Measurements from ENCODE around the gene RCOR3.
A peak's percentile ranks its signal among the peaks of the same experiment; 100 is the strongest.
"Not testable (repeated sequence)": the region's sequence is repeated elsewhere in the genome, so short reads cannot be mapped to it uniquely, and the experiment has no call there.

Gene RCOR3

DNA sequence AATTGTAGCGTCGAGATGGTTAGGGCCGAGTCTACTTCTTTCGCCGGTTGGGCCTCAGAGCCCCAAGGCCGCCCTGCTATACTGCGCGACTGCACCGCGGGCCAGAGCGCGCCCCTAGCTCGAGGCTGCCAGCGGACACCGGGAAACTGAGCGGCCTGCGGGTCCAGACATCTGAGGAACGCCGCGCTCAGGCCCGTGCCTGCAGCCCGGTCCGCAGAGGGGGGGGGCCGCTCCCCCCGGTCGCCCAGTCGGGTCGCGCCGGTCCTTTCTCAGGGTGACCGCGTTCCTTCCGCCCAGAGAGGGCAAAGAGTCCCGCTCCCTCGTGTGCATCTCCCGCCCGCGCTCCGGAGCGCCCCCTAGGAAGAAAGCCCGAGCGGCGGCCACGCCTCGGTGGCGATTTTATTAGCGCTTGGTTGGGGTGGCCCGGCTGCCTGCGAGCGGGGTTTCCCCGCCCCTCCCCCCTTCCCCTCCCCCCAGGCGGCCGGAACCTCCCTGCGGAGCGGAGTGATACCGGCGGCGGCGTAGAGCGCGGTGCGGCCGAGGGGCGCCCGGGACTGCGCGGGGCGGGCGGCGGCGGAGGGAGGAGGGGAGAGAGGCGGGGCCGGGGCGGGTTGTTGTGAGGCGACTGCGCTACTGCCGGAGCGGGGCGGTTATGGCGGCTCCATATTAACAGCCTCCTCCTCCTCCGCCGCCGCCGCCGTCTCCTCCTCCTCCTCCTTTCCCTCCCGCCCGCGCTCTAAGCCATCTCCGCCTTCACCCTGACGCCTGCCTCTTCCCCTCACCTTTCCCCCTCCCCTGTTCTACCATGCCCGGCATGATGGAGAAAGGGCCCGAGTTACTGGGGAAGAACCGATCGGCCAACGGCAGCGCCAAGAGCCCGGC lies at the start of gene RCOR3:
Gene RCOR3 (plus strand): TSS at position 611 of the 882 bp plus-strand sequence. CDS start 195 bp downstream, at position 806.
- DNase-seq (ENCODE audit: low spot score), result peak; percentile 92

DNA sequence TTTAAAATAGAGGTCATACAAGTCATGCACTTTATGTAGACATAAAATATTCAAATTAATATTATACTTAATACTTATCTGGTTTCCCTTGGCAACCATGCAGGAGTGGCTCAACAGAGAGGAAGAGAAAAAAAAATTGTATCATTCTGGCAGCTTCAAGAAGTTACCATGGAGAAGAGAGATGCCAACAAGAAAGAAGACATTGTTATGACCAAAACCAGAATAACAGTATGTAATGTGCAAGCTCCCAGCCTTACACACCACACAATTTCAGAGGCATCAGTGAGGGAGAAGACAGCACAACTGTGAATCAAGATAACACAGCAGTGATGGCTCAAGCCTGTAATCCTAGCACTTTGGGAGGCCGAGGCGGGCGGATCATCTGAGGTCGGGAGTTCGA lies 49.1 kb upstream of the RCOR3 start:
- DNase-seq (ENCODE audit: low spot score), result no peak

DNA sequence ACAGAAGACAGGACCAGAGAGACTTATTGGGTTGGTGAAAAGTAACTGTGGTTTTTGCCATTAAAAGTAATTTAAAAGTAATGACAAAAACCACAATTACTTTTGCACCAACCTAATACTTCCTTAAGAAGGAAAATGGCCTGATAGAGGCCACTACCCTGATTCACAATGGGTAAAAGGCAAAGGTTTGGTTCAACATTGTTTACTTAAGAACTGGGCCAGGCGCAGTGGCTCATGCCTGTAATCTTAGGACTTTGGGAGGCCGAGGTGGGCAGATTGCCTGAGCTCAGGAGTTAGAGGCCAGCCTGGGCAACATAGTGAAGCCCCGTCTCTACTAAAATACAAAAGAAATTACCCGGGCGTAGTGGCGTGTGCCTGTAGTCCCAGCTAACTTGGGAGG lies 48.2 kb upstream of the RCOR3 start:
- no peak for DNase-seq (ENCODE audit: low spot score)

DNA sequence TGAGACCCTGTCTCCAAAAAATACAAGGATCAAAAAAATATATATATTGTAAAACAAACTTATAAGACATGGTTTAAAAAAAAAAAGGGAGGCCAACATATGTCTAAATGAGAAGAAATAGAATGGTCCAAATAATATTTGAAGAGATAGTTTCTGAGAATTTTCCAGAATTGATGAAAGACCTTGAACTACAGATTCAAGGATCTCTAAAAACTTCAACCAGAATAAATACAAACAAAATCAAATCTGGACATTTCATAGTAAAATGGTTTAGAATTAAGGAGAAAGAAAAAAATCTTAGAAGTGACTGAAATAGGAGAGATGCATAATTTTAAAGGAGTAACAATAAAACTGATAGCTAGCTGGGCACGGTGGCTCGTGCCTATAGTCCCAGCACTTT lies 45.5 kb upstream of the RCOR3 start:
- DNase-seq (ENCODE audit: low spot score), result no peak

DNA sequence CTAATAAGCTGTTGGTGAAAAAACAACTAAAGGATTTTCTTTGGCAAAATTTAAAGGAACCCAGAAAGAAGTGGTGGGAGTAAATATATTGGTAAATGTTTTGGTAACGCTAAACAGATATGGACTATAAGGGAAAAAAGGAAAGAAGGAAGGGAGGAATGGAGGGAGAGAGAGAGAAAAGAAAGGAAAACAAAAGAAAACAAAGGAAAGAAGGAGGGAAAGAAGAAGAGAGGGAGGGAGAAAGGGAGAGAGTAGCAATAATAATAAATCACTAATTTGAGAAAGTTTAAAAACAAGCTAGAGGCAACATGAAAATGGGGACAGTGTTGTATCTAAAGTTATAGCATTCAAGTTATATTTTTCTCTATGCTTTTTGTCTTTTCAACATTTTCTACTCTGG lies 43.6 kb upstream of the RCOR3 start:
- no peak for DNase-seq (ENCODE audit: low spot score)

DNA sequence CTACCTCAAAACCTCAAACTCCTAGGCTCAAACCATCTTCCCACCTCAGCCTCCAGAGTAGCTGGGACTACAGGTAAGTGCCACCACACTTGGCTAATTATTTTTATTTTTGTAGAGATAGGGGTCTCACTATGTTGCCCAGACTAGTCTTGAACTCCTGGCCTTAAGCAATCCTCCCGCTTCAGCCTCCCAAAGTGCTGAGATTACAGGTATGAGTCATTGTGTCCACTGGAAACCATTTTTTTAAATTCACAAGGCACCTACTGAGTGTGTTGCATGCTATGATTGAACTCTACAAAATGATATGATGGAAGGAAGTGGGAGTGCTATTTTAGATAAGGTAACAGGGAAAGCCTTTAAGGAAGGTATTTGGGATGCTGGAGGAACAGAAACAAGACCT lies 41.8 kb upstream of the RCOR3 start:
- DNase-seq (ENCODE audit: low spot score), result no peak

DNA sequence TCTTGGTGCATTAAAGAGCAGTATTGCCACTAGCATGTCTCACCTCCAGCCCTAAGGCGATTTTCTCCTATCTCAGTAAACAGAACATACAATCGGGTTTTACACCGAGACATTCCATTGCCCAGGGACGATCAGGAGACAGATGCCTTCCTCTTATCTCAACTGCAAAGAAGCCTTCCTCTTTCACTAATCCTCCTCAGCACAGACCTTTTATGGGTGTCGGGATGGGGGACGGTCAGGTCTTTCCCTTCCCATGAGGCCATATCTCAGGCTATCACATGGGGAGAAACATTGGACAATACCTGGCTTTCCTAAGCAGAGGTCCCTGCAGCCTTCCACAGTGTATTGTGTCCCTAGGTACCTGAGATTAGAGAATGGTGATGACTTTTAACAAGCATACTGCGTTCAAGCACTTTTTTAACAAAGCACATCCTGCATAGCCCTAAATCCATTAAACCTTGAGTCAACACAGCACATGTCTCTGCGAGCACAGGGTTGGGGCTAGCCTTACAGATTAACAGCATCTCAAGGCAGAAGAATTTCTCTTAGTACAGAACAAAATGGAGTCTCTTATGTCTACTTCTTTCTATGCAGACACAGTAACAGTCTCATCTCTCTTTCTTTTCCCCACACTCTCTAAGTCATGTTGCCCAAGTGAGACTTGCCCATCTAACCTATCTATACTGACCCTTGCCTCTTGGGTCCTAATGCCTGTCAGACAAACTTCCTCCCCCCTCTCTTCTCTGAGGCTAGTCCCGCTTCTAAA lies 36.5 kb upstream of the RCOR3 start:
- not testable (repeated sequence) for DNase-seq (ENCODE audit: low spot score)

DNA sequence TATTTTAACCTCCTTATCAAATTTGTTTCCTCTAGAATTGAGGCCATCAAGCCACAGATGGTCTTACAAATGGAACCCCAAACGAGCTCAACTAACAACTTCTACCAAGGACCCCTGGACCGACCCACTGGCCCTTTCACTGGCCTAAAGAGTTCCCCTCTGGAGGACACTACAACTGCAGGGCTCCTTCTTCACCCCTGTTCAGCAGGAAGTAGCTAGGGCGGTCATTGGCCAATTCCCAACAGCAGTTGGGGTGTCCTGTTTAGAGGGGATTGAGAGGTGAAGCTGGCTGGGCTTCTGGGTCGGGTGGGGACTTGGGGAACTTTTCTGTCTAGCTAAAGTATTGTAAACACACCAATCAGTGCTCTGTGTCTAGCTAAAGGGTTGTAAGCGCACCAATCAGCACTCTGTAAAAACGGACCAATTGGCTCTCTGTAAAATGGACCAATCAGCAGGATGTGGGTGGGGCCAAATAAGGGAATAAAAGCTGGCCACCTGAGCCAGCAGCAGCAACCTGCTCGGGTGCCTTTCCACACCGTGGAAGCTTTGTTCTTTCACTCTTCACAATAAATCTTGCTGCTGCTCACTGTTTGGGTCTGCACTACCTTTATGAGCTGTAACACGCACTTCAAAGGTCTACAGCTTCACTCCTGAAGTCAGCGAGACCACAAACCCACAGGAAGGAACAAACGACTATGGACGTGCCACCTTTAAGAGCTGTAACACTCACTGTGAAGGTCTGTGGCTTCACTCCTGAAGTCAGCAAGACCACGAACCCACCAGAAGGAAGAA lies 30.4 kb upstream of the RCOR3 start:
- not testable (repeated sequence) for DNase-seq (ENCODE audit: low spot score)

DNA sequence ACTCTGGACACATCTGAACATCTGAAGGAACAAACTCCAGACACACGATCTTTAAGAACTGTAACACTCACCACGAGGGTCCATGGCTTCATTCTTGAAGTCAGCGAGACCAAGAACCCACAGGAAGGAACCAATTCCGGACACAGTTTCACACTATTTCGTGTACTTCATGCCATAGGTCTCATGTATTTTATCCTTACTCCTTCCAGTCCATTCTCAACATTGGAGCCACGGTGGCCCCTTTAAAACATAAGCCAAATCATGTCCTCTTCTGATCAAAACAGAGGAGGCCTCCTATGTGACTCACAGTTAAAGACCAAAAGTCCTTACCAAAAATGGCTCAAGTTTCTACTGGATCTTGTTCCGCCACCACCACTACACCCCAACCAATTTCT lies 29.8 kb upstream of the RCOR3 start:
- DNase-seq (ENCODE audit: low spot score), result no peak

DNA sequence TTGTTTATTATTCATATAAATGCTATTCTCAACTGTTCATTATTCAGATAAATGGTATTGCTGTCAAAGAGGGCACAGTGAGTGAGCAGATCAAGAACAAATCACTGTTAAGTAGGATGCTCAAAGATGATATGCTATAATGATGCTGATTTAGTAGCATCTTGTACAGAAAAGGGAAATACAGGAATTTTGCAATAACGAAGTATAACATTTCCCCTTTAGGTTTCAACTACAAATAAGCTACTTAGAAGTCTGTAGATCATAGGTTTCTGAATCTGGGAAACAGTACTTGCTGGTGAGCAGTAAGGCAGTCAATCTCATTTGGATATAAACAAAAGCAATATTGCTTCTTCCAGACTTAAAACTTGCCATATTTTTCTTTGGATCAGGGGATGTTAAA lies 27.3 kb upstream of the RCOR3 start:
- DNase-seq (ENCODE audit: low spot score), result no peak

DNA sequence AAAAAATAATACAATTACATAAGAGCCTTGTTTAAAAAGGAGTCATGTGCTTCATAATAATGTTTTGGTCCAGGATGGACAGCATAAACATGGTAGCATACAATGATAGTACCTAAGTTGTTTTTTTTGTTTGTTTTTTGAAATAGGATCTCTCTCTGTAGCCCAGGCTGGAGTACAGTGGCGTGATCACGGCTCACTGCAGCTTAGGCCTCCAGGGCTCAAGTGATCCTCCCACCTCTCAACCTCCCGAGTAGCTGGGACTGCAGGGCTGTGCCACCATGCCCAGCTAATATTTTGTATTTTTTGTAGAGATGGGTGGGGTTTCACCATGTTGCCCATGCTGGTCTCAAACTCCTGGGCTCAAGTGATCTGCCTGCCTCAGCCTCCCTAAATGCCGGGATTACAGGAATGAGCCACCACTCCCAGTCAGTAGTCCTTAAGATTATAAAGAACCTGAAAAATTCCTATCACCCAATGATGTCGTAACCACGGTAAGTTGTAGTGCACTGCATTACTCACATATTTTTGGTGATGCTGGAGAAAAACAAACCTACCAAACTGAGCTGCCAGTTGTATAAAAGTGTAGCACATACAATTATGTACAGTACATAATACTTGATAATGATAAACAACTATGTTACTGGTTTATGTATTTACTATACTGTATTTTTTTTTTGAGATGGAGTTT lies 22.4 kb upstream of the RCOR3 start:
- DNase-seq (ENCODE audit: low spot score), result no peak

DNA sequence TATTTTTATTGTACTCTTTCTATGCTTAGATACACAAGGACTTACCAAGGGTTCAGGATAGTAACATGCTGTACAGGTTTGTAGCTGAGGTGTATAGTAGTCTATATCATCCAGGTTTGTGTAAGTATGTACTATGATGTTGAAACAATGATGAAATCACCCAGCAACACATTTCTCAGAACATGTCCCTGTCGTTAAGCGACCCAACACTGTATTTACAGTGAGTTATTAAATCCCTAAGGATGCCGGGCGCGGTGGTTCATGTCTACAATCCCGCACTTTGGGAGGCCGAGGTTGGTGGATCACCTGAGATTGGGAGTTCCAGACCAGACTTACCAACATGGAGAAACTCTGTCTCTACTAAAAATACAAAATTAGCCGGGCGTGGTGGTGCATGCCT lies 21.6 kb upstream of the RCOR3 start:
- no peak for DNase-seq (ENCODE audit: low spot score)

DNA sequence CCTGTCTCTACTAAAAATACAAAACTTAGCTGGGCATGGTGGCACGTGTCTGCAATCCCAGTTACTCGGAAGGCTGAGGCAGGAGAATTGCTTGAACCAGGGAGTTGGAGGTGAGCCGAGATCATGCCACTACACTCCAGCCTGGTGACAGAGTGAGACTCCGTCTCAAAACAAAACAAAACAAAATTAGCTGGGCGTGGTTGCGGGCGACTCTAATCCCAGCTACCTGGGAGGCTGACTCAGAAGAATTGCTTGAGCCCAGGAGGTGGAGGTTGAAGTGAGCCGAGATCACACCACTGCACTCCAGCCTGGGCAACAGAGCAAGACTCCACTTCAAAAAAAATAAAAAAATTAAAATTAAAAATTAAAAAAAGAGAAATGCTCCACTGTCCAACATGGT lies 18.6 kb upstream of the RCOR3 start:
- DNase-seq (ENCODE audit: low spot score), result not testable (repeated sequence)

DNA sequence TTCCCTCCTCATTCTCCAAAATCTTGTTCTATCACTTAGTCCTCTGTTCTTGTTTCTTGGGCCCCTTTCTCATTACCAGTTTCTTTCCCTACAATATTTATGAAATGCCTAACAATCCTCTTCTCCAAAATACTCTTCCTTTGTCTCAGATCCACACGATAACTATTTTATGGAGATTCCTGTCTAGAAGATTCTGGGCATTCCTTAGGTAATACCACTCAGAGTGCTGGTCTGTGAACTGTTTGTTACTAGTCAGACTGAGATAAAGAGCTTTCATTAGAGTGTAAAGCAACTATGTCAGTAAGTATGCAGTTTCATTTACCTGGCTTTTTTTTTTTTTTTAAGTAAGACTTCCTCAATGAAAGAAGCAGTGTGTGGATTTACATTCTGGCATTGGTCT lies 18.1 kb upstream of the RCOR3 start:
- no peak for DNase-seq (ENCODE audit: low spot score)

DNA sequence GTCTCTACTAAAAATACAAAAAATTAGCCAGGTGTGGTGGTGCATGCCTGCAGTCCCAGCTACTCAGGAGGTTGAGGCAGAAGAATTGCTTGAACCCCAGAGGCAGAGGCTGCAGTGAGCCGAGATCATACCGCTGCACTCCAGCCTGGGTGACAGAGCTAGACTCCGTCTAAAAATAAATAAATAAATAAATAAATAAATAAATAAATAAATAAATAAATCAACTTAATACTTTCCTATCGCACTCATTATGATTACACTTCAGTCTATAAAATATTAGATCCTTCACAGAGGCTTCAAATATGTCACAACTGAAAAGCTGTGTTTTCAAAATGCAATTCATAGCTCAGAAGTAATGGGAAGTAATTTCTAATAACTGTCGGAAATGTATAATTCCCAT lies 15.5 kb upstream of the RCOR3 start:
- DNase-seq (ENCODE audit: low spot score), result not testable (repeated sequence)

DNA sequence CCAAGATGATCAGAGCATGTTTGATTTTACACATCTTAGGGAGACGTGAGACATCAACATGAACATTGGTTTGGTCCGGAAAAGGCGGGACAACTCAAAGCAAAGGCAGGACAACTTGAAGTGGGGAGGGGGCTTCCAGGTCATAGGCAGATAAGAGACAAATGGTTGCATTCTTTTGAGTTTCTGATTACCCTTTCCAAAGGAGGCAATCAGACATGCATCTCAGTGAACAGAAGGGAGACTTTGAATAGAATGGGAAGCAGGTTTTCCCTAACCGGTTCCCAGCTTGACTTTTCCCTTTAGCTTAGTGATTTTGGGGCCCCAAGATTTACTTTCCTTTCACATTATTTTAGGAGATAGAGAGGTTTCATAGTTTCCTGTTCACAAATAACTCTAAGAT lies 12.6 kb upstream of the RCOR3 start:
- DNase-seq (ENCODE audit: low spot score), result not testable (repeated sequence)

DNA sequence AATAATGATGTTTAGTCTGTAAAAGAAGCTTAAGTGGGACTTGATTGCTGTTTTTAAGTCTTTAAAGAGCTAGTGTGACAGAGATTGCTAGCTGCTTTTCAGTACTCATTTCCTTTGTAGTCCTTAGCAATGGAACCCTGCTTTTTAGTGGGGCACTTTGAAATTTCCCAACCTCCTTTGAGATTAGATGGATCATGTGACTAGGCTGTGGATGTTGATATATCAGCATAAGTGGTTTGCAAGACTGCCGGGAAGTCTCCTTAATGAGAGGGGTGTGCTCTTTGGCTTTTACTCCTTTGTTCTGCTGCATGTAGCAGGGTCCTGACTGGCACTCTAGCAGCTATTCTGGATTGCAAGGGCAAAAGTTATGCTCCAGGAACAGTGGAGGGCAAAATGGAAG lies 11.2 kb upstream of the RCOR3 start:
- DNase-seq (ENCODE audit: low spot score), result no peak

DNA sequence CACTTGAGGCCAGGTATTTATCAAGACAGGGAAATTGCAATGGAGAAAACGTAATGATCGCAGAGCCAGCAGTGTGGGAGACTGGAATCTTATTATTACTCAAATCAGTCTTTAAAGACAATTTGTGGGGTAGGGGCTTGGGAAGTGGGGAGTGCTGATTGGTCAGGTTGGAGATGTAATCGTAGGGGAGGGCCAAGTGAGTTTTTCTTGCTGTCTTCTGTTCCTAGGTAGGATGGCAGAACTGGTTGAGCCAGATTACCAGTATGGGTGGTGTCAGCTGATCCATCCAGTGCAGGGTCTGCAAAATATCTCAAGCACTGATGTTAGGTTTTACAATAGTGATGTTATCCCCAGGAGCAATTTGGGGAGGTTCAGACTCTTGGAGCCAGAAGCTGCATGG lies 9.6 kb upstream of the RCOR3 start:
- DNase-seq (ENCODE audit: low spot score), result not testable (repeated sequence)

DNA sequence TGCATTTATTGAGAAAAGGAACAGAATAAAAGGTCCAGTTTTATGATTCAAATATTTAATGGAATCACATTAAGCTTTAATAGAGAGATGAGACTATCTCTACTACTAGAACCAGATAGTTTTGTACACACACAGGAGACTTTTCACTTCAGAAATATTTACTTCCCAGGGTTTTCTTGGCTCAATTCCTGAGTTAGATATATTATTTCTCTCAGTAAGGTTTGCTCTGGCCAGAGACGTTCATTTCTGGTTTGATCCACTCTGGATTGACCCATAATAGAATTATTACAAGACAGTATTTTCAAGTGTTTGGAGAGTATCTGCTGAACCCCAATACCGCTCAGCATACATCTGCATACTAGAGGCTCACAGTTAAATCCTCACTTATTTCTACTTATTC lies 1.3 kb upstream of the RCOR3 start:
- DNase-seq (ENCODE audit: low spot score), result no peak

DNA sequence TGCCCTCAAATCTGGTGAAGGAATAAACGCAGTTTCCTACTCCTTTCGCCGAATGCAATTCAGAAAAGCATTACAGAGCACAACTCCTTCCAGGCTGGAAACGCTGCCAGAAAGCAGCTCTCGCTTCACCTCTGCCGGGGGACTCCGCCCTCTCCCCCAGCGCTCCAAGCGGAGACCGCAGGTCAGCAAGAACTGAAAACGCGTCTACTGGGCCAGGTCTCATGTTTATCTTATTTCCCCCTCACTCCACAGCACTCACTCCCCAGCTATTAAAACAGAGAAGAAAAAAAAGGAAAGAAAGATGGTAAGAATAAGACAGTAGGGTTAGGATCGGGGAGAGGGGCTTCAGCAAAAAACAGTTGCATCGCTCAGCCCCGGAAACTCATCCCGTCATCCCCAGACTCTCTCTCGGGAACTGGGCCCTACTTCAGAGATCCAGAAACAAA lies 833 bp upstream of the RCOR3 start:
- peak; percentile 53 for DNase-seq (ENCODE audit: low spot score)

DNA sequence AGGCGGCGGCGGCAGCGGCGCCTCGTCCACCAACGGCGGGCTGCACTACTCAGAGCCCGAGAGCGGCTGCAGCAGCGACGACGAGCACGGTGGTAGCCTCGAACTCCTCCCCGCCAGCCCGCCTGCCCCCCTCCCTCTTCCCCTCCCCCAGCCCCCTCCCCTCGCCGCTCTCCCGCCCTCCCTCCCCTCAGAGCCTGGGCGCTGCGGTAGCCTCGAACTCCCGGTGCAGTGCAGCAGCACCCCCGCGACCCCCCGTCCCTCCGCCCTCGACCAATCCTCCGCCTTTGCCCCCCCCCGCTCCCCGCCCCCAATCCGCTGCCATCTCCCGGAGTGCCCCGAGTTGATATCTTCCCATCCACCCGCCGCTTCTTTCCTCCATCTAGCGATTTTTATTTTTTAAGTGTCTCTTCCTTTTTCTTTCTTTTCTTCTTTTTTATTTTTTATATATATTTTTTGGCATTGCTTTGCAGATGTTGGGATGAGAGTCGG lies 516 bp downstream of the RCOR3 start:
- DNase-seq (ENCODE audit: low spot score), result no peak
